ENCODE results near the gene TMA7.

DNA sequence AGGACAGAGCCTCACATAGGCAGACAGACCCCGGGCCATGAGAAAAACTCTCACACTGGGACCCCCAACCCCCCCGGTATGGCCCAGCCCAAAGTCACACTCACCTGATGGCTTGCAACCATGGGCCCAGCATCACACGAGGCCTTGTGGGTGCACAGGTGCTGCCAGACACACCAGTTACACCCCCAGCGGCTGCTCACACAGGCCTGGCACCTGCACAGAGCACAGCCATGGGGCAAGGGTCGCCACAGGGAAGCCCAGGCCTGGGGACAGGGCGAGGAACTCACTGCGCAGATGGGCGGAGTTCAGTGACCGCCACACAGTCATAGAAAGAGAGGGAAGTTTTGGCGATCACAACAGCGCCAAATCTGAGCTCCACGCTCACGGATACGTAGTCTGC is 19.5 kb upstream of the TMA7 start:
- no peak for TF ChIP-seq SMARCC2 (IDR thresholded peaks at IDR 0.05)
- TF ChIP-seq ZNF253 (CRISPR knock-in tag; IDR thresholded peaks at IDR 0.05; ENCODE audit: borderline replicate concordance) = no peak
- no peak for TF ChIP-seq MYNN (CRISPR knock-in tag; IDR thresholded peaks at IDR 0.05; ENCODE audit: low read depth)
- no peak for TF ChIP-seq CHD4 (IDR thresholded peaks at IDR 0.05; ENCODE audit: borderline replicate concordance, low read length)
- TF ChIP-seq PPARG (CRISPR knock-in tag; conservative IDR thresholded peaks at IDR 0.05) = no peak
